Embryonic facial prominence (tissue), 1 donor: ENCODE results near the gene H2BK1.

Source experiments
- DNase-seq: peaks from one replicate; pipeline ENCODE4 v3.0.0-alpha.2; 2016; ENCODE audit errors: extremely low spot score

Gene H2BK1

DNA sequence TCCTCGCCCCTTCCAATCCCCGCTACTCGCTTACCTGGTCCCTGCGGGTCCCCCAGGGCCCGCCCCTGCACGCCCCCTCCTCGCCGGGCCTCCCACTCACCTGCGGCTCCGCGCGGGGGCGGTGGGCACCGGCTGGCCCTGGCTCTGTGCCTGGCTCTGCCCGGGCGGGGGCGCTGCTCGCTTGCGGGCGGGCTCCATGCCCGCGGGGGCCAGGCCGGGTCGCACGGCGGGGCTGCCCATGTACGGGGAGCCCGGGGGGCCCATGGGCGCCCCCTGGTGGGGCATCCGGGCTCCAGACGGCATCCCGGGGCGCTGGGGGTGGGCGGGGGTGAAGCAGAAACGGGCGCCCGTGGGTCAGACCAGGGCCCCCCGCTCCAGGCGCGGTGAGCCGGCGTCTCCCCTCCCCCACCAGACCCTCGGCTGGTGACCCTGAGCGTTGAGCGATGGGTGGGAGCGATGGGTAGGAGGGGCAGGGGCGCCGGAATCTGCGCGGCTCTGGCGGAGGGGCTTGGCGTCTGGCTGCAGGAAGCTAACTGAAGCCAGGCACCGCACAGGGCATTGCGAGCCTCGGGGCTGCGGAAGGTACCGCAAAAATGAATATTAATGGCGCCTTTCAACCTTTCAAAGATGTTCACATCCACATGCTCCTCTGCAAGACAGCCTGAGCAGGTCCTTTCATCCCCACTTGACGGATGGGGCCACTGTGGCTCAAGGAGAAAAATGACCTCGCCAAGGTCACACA lies 35.2 kb upstream of the H2BK1 start:
- DNase-seq, result no peak

DNA sequence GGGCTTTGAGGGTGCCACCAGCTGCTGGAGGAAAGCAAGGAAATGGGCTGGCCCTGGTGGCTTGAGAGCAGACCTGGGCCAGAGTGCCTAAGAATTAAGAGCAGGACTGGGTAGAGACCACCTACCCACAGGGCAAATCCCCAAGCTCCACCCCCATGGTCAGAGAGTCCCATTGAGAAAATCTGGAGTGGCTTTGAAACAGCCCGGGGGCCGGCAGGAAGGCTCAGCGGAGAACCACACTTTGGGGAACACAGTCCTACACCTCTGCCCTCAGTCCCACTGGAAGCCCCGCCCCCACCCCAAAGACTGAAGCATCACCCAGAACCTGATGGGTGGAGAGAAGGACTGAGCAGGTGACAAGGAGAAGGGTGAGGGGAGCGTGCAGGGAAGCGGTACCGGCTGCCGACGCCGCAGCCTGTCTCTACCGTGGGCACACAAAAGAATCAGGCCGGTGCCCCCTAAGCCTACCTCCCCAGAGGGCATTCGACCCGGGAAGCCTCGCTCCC lies 34.6 kb upstream of the H2BK1 start:
- DNase-seq, result no peak

DNA sequence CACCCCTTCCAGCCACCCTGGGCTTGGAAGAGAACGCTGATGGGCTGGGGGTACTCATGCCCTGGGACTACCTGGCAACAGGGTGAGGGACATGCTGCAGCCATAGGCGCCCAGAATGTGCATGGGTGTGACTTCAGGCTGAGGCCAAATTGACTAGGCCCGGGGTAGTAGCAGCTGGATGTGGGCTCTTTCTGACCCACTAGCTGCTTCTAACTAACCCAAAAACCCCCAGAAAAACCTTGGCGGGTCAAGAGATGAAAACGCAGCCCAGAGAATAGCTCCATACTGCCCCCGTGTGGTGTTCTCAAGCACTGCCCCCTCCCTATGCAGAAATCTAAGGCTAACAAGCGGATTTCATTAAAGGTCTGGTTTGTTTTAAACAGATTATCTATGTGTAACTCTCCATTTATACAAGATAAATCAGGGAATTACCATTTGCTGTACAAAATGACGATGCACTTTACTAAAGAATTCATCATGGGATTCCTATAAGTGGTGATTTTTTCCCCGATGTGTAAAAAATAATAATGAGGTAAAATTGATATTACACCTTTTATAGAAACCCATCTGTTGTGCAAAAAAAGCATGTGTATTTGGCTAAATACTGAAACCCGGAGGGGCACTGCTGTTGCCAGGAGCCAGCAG lies 34.0 kb upstream of the H2BK1 start:
- DNase-seq, result no peak

DNA sequence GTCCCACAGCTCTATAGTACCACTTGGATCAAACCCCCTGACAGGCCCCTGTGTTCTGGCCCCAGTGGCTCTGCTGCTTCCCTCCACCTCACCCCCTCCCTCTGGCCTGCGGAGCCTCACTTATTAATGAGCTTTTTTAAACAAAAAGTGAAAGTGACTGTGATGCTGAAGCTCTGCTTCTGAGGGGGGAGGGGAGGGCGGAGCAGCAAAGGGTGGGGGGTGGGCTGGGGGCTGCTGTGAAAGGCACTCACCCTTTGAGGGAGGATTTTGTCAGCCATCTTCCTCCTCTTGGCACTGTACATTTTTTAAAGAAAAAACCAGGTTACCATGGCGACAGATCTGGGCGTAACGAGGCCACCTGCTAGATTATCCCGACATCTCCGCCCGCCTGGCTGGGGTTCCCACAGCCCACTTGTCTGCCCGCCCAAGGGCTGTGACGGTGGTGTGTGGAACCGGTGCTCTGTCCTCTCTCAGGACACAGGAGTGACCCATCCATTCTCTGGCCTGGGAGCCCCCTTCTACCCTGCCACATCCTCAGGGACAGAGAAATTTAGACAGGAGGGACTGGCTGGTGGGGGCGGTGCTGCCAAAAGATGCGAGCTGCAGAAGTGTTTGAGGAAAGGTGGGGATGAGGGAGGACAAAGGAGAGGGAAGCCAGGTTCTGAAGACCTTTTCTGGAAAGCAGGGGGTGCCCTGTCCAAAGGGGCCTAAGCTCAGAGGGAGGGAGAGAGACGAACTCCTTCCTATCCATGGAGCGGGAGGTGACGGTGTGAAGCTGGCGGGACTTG lies 33.3 kb upstream of the H2BK1 start:
- no peak for DNase-seq

GRCh38 chr7:151243045-151243349 lies 32.7 kb upstream of the H2BK1 start:
- no peak for DNase-seq

GRCh38 chr7:151242159-151243044 lies 32.1 kb upstream of the H2BK1 start:
- no peak for DNase-seq

DNA sequence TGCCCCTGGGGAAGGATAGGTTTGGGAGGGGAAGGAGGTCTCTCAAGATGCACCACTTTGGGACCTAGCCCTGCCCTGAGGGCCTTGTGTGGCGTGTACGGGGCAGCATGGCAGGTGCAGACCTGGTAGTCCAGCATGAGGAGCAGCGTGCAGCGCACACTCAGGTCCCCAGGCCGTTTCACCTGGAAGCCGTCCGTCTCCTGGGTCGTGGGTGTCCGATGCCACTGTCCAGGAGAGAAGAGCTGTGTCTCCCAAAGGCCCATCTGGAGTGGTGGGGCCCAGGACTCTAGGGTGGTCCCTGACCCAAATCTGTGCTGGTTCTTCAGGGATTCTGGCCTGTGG lies 31.4 kb upstream of the H2BK1 start:
- no peak for DNase-seq

DNA sequence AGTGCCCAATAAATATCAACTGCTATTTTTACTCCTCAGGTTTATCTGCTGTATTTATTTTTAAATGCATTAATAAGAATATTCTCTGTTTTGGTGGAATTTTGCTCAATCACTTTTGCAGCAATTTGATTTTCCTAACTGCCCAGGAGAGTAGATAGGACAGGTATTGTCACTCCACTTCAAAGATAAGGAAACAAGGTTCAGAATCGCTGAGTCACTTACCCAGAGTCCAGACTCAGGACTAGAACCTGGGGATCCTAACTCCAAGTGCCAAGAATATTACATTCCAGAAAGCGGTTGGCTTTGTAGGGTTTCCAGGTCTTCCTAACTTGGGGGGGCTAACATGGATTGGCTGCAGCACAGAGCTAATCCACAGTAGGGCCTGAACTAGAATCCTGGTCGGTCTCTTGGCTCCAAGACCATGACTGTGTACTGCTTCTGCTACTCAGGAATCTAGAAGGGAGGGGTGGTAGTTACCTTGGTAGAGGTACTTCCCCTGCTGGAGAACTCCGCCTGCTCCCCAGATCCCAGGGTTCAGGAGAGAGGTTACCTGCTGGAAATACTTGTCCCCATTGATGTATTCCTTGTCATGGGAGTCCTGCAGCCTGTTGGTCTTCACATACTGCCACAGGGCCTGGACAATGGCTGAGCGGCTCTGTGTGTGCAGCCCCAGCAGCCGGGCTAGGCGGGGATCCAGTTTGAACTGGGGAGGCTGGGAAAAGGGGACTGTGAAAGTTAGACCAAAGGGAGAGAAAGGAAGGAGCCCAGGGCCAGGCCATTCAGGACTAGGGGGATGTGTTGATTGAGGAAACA lies 30.9 kb upstream of the H2BK1 start:
- DNase-seq, result no peak

DNA sequence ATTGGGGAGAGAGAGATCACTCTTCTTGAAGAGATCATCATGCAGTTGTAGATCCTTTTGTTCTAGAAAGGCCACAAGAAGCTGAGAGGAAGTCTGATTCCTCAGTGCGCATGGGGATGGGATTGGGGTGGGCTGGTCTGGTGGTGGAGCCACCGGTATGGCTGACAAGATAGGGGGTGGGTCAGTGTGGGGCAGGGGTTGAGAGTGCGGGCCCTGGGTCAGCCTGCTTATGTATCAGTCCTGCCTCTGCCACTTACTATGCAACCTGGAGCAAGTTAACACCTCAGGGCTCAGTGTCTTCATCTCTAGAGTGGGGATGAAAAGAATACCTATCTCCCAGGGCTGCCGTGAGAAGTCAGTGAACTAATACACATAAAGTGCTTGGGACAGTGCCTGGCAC lies 30.2 kb upstream of the H2BK1 start:
- no peak for DNase-seq

GRCh38 chr7:151239837-151240459 lies 29.7 kb upstream of the H2BK1 start:
- DNase-seq, result no peak

DNA sequence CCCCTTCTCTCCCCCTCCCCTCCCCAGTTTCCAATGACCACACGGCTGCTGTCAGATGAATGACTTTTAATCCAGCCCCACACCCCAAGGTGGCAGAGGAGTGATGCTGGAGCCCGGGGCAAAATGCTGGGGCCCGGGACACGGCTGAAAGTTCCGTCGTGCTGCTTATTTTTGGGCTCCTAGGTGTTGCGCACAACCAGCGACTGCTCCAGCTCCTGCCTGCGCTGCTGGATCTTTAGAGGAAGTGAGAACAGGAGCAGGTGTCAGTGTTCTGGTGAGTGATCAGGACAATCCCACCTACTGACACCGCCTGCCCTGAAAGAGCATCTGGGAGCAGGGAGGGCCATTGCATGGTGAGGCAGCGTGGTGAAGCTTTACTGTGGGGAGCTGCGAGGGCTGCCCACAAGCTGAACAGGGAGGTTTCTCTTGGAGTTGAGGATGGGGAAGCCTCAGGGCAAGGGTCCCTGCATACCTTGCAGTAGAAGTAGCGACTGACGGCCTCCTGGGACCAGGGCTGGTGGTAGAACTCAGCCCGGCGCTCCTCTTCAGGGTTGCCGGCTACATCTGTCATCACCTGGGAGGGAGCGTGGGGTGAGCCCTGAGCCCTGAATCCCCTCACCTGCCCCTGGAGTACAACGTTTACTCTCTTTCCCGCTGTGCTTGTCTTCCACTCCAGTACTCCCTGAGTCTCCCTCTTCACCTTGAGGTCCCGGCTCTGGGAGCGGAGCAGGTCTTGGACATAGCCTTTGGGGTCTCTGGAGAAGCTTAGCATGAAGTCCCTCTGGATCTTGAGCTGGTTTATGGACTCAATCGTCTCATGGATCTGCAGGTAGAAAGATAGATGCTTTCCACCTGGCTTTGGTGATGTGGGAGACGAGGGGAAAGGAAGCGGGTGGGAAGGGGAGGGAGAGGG lies 28.9 kb upstream of the H2BK1 start:
- no peak for DNase-seq

DNA sequence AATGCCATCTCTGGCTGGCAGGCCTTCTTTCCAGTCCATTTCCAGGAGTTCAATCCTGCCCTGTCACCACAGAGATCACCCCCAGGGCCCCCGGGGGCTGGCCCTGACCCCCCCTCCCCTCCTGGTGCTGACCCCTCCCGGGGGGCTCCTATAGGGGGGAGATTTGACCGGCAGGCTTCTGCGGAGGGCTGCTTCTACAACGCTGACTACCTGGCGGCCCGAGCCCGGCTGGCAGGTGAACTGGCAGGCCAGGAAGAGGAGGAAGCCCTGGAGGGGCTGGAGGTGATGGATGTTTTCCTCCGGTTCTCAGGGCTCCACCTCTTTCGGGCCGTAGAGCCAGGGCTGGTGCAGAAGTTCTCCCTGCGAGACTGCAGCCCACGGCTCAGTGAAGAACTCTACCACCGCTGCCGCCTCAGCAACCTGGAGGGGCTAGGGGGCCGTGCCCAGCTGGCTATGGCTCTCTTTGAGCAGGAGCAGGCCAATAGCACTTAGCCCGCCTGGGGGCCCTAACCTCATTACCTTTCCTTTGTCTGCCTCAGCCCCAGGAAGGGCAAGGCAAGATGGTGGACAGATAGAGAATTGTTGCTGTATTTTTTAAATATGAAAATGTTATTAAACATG lies 28.0 kb upstream of the H2BK1 start:
- DNase-seq, result no peak

- DNase-seq, result no peak
These were observed 27.2 kb upstream of the H2BK1 start for GRCh38 chr7:151237244-151238189.

DNA sequence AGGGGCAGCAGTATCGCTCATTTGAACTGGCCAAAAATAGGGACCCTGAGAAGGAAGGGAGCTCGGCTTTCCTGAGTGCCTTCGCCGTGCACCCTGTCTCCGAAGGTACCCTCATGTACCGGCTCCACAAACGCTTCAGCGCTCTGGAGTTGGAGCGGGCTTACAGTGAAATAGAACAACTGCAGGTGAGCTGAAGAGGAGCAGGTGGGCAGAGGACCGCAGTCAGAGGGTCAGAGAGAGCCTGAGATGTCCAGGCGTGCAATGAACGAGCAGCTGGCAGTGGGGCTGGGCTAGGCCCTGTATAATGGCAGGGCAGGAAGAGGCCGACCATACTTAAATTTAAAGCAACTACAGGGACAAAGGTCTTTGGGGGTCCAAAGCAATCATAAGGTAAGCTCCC lies 26.1 kb upstream of the H2BK1 start:
- no peak for DNase-seq

DNA sequence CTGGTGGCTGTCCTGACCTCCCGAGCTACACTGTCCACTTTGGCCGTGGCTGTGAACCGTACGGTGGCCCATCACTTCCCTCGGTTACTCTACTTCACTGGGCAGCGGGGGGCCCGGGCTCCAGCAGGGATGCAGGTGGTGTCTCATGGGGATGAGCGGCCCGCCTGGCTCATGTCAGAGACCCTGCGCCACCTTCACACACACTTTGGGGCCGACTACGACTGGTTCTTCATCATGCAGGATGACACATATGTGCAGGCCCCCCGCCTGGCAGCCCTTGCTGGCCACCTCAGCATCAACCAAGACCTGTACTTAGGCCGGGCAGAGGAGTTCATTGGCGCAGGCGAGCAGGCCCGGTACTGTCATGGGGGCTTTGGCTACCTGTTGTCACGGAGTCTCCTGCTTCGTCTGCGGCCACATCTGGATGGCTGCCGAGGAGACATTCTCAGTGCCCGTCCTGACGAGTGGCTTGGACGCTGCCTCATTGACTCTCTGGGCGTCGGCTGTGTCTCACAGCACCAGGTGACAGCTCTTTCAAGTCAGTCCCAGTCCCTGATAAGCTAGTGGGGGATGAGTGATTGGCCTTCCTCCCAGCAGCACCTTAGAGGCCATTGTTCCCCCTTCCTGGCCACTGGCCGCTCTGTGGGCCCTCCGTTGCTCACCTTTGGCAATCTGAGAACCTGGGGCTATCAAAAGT lies 25.0 kb upstream of the H2BK1 start:
- DNase-seq, result no peak

- DNase-seq, result no peak
These were observed 23.5 kb upstream of the H2BK1 start for GRCh38 chr7:151233804-151234203.
